Stimulated activated CD4-positive, alpha-beta T cell treated with anti-CD3 and anti-CD28 coated beads, Interleukin-1b, Interleukin-23, amount 100 ng/mL, for 24 hours (primary cell): ENCODE results near the gene SIRT3.
A peak's percentile ranks its signal among the peaks of the same experiment; 100 is the strongest.
"Not testable (repeated sequence)": the region's sequence is repeated elsewhere in the genome, so short reads cannot be mapped to it uniquely, and the experiment has no call there.

Experiments used
- DNase-seq, 4 experiments: peaks; one replicate each; pipeline ENCODE4 v3.0.0-alpha.2; 2020; ENCODE audit warnings: low read depth in 4 of 4, low spot score in 1 of 4

Gene SIRT3

GRCh38 chr11:244376-244775, 8.2 kb upstream of the SIRT3 start:
- no peak for DNase-seq

- DNase-seq, result no peak
These were observed 5.5 kb upstream of the SIRT3 start for GRCh38 chr11:241634-242033.

DNA sequence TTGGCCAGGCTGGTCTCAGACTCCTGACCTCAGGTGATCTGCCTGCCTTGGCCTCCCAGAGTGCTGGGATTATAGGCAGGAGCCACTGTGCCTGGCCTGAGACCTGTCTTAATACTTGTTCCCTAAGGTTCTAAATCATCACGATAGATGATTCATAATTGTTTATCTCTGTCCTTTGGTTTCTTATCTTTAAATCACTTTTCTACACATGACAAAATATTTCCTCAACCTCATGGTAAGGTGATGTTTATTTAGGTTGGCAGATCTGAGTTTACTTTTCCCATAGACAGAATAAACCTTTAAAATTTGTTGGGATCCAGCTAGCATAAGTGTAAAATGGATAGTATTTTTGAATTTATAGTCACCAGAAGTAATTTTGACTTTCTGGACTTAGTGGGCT, 4.2 kb upstream of the SIRT3 start:
- no peak for DNase-seq

GRCh38 chr11:238346-238745, 2.2 kb upstream of the SIRT3 start:
- not testable (repeated sequence) for DNase-seq

DNA sequence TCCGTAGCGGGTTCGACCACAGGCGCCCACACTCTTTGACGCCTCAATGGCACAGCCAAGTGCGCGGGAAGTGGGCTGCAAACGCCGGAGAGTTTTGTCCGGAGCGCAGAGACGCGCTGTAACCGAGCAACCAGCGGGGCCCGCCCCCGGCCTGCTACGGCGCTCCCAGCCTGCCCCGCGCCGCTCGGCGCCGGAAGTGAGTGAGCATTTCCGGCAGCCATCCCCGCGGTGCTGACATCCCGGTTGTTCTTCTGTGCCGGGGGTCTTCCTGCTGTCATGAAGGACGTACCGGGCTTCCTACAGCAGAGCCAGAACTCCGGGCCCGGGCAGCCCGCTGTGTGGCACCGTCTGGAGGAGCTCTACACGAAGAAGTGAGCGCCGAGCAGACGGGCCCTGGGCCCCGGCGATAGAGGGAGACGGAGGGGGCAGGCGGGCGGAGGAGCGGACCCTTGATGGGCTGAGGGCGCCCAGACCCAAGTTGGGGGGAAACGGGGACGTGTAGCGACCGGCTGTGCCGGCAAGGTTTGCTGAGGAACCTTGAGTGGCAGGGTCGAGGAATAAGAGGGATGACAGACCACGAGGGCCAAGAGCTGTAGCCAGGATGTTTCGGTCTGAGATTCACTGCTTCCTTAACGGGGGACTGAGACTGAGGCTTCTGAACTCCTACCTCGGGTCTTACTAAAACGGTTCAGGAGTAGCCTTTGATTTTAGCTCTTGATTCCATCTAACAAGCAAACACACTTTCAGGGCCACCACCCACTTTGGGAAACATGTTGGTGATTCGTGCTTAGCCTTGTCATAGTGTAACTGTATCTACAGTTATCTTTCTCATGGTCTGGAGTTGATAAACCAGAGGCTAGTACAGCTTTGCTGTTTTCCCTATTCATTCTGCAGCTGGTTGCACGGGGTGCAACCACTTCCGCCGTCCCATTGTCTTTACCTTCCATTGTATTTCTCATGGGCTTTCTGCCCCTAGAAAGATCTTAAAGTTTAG, 929 bp upstream of the SIRT3 start, which contains the start of gene PSMD13:
TSS of gene PSMD13 (plus strand) at position 203 of the 994 bp plus-strand sequence. CDS start at position 277, 74 bp downstream.
- DNase-seq, result peak; percentile 73 to 90 (median 86)

GRCh38 chr11:235609-235996, 539 bp downstream of the SIRT3 start:
- DNase-seq, result peak in 2 of 4 experiments; percentile 39 to 72

DNA sequence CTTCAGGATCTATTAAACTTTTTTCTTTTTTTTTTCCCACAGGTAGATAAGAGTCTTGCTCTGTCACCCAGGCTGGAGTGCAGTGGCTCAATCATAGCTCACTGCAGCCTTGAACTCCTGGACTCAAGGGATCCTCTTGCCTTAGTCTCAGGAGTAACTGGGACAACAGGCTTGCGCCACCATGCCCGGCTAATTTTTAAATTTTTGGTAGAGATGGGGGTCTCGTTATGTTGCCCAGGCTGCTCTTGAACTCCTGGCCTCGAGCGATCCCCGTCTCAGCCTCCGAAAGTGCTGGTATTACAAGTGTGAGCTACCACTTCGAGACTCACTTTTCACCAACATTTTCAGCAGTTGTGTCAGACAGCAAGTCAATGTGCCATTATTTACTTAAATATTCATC, 962 bp downstream of the SIRT3 start:
- no peak for DNase-seq

DNA sequence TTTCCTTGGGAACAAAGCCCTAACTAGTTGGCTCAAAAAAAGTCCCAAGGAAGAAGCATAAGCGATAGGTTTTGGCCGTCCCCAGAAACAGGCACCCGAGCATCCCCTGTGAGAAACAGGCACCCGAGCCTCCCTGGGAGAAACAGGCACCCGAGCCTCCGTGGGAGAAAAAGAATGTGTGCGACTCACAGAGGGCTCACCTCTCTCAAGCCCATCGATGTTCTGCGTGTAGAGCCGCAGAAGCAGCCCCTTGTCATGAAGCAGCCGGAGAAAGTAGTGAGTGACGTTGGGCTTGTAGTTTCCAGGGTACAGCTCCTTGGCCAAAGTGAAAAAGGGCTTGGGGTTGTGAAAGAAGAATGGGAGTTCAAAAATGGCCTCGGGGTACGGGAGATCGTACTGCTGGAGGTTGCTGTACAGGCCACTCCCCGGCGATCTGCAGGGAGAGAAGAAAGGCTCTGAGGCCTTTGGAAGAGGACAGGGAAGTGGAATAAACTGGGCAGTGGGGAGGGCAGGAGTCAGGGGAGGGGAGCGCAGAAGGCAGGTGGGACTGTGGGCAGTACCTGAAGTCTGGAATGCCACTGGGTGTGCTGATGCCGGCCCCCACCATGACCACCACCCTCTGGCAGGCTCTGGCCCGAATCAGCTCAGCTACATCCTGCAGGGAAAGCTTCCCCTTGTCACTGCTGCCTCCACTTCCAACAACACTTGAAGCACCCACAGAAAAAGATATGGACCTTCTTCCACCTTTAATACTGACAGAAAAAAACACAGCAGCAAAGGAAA, 3.2 kb downstream of the SIRT3 start:
- DNase-seq, result no peak

- DNase-seq, result no peak
These were observed 5.7 kb downstream of the SIRT3 start for GRCh38 chr11:230431-230830.

GRCh38 chr11:227824-228379, 8.2 kb downstream of the SIRT3 start:
- DNase-seq, result no peak

DNA sequence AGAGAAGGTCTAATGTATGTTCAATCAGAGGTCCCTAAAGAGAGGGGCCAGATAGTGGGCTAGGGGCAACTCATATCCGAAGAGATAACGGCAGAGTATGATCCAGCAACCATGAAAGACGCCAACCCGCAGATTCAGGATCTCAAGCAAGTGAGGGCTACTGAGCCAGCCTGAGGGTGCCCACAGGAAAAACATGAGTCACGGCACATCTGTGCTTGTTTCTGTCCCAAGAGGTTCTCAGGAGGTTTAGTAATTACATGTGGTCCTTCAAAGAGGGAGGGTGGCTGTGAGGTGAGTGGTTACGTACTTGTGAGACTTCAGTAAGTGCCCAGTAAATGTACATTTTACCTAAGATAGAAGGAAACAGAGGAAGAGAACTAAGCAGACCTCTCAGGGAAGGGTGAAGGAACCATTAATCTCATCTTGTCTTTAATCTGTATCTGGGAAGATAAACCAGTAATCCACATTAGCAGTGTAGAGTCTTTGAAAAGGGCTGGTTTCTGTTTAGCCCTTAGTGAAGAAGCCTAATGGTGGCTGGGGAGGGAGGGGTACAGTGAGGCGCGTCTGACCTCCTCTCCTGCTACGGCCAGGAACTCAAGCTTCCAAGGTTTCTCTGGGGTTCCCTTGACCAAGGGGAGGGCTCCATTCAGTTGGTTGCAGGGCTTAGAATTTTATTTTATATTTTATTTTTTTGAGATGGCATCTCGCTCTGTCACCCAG, 10.2 kb downstream of the SIRT3 start:
- DNase-seq, result no peak

DNA sequence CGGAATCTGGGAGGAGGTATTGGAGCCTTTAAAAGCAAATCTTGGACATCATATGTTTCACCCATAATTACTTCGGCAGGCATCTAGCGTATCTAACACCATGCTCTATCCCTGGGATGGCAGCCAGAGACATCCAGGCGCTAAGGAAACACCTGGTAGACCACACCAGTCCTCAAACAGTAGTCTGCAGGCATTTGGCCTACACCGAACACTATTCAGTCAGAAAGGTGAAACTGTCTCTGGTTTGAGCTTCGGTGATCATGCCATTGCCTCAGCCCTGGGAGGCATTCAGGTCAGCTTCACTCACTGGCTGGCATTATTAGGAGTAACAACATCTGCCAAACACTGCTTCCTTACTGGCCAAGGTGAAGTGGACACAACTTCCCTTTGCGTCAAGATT, 11.7 kb downstream of the SIRT3 start:
- DNase-seq, result no peak

- DNase-seq, result no peak
These were observed 12.3 kb downstream of the SIRT3 start for GRCh38 chr11:223884-224283.

DNA sequence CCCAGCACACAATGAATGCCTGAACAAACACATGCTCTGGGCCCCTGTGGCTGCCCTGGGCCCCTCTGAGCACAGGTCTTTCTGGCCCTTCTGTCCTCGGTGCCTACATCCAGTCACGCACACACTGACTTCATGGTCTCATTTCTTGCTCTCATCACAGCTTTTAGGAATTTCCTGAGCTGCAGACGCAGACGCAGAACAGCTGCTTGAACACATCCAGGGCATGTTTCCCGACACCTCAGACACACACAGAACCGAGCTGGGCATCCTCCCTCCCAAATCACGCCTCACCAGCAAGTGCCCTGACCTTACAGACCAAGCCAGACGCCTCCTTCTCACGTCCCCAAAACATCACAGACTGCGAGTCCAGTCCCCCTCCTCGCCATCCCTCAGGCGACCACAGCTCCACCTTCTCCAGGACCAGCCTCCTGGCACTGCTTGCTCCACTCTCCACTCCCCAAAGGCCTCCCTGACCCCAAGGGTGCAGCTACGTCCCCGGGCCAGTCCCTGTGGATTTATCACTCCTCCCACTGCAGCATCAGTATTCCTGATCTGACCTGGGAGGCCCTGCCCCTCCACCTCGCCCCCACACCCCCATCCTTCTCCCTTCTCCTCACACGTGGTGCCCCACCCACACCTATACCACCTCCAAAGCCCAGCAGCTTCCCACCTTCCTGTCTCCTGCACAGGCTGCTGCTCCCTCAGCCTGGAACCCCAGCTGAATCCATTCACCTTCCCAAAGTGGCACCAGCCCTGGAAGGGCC, 12.9 kb downstream of the SIRT3 start:
- DNase-seq, result no peak

DNA sequence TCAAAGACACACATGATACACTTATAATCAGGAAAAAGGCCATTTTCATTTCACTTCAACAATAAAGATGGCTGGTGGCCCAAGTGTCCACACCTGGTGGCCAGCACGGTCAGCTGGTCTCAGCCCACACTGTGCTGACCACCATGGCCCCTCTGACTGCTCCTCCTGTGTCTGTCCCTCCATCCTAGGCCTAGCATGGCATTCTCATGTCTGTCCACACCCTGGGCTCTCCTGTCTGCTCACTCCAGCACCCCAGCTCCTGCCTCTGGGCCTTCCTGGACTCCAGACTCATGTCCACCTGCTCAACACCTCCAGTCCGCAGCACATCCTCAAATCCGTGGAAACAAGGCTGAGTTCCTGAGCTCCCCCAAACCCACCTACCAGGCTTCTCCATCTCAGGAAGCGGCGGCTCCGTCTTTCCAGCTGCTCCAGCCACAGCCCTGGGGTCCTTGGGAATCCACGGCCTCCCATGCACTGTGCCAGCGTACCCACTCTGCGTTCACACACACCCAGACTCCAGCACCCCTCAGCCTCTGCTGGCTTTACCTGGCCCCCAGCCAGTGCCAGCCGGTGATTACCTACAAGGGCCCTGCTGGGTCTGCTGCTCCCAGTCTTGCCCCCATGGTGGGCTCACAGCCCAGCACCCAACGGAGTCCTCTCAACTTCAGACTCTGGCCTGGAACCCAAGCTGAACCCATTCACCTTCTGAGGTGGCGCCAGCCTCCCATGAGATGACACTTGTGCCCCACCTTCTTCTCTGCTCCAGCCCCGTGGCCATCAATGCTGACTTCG, 13.9 kb downstream of the SIRT3 start:
- no peak for DNase-seq

- no peak for DNase-seq
These were observed 14.6 kb downstream of the SIRT3 start for GRCh38 chr11:221539-221938.

DNA sequence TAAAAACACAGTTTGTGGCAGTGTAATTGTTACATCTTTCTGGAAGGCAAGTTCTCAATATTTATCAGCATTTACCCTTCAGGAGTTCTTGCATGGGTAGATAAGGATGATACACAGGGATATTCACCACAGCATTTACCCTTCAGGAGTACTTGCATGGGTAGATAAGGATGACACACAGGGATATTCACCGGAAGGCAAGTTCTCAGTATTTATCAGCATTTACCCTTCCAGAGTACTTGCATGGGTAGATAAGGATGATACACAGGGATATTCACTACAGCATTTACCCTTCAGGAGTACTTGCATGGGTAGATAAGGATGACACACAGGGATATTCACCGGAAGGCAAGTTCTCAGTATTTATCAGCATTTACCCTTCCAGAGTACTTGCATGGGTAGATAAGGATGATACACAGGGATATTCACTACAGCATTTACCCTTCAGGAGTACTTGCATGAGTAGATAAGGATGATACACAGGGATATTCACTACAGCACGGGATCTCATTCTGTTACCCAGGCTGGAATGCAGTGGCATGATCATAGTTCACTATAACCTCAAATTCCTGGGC, 15.4 kb downstream of the SIRT3 start:
- not testable (repeated sequence) for DNase-seq

GRCh38 chr11:218815-219593, 17.1 kb downstream of the SIRT3 start:
- DNase-seq, result no peak
